NCI-H2227 (cell line): Measurements from ENCODE around the gene PITRM1.
"Not testable (repeated sequence)": the region's sequence is repeated elsewhere in the genome, so short reads cannot be mapped to it uniquely, and the experiment has no call there.

Source experiments
- DNase-seq: peaks from one replicate; lab custom pipeline; 2025; ENCODE audit not compliant: unreplicated experiment; lab: John Stamatoyannopoulos, UW

Gene PITRM1, protein sequence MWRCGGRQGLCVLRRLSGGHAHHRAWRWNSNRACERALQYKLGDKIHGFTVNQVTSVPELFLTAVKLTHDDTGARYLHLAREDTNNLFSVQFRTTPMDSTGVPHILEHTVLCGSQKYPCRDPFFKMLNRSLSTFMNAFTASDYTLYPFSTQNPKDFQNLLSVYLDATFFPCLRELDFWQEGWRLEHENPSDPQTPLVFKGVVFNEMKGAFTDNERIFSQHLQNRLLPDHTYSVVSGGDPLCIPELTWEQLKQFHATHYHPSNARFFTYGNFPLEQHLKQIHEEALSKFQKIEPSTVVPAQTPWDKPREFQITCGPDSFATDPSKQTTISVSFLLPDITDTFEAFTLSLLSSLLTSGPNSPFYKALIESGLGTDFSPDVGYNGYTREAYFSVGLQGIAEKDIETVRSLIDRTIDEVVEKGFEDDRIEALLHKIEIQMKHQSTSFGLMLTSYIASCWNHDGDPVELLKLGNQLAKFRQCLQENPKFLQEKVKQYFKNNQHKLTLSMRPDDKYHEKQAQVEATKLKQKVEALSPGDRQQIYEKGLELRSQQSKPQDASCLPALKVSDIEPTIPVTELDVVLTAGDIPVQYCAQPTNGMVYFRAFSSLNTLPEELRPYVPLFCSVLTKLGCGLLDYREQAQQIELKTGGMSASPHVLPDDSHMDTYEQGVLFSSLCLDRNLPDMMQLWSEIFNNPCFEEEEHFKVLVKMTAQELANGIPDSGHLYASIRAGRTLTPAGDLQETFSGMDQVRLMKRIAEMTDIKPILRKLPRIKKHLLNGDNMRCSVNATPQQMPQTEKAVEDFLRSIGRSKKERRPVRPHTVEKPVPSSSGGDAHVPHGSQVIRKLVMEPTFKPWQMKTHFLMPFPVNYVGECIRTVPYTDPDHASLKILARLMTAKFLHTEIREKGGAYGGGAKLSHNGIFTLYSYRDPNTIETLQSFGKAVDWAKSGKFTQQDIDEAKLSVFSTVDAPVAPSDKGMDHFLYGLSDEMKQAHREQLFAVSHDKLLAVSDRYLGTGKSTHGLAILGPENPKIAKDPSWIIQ

DNA sequence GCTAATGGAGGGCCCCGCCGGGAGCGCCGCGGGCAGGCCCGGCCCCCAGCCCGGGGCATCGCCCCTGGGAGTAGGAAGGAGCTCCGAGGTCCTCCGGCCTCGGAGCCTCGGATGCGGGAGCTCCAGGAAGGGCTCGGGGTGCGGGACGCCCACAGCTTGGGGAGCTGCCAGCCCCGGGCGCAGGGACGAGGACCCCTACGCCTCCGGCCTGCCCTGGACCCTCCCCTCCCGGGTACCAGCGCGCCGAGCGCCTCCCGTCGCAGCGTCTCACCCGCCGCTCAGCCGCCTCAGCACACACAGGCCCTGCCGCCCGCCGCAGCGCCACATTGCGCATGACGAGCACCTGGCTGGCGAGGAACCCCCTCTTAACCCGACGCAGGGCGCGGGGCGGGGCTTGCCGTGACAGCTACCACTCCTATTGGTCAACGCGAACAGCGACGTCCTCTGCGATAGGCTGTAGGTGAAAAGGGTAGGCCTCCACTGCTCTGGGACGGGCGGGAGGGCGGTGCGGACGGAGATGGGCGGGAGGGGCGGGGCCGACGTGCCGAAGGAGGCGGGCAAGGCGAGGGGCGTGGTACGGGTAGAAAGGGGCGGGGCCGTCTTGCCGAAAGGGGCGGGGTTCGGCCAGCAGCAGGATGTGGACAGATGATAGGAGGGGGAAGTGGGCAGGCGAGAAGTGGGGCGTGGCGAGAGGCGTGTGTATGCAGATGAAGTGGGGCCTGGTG lies at the start of gene PITRM1:
Gene PITRM1 (minus strand): TSS at position 337 of the 725 bp plus-strand sequence. CDS start 10 bp downstream, at position 327.
- DNase-seq, result peak; percentile 97

DNA sequence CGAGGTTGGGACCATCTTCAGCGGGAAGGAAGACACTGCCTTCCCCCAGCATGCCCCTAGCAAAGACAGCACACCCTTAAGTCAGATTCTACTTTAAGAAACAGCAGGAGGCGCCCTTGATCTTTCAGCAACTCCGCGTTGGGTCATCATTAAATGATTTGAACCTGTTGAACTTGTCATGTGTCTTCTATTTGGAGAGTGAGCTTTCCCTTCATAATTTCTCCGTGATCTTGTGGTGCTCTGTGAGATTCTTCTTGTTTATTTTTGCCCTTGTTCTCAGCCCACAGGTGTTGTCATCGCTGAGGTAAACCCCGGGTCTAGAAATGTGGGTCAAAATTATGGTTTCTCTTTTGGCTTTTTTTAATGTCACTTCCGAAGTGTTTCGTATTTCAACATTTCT lies 49.5 kb upstream of the PITRM1 start:
- no peak for DNase-seq

DNA sequence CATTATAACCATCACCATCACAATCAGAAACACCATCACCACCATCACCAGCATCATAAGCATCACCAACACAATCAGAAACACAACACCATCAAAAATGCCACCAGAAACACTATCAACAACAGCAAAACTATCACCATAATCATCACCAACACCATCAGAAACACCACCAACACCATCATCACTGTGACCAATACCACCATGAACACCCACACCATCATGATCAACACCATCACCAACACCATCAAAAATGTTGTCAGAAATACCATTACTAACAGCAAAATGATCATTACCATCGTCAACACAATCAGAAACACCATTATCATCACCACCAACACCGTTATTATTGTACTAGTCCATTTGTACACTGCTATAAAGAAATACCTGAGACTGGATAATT lies 49.0 kb upstream of the PITRM1 start:
- DNase-seq, result not testable (repeated sequence)

DNA sequence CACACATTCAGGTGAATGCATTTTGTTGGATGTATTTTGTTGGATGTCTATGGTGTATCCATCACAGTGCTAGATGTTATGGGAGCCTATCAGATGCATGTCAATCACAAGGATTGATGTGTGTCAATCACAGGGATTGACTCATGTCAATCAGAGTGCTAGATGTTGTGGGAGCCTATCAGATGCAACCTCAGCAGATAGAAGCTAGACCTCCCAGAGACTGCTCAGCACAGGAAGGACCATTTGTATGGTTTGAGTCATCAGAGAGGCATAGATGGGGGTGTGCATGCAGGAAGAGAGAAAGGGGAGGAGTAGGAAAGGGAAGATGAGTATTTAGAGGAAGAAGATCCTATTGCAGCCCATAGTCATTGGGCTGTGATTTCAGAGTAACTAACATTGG lies 48.3 kb upstream of the PITRM1 start:
- DNase-seq, result no peak

DNA sequence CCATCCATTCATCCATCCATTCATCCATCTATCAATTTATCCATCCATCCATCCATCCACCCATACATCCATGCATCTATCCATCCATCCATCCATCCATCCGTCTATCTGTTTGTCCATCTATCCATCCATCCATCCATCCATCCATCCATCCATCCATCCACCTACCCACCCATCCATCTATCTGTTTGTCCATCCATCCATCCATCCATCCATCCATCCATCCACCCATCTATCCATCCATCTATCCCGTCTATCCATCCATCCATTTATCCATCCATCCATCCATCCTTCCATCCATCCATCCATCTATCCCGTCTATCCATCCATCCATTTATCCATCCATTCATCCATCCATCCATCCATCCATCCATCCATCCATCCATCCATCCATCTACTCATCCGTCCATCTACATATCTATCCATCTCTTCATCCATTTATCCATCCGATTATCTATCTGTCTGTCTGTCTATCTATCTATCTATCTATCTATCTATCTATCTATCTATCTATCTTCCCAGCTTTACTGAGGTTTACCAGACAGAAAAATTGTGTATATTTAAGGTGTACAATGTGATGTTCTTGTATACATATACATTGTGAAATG lies 46.5 kb upstream of the PITRM1 start:
- not testable (repeated sequence) for DNase-seq

DNA sequence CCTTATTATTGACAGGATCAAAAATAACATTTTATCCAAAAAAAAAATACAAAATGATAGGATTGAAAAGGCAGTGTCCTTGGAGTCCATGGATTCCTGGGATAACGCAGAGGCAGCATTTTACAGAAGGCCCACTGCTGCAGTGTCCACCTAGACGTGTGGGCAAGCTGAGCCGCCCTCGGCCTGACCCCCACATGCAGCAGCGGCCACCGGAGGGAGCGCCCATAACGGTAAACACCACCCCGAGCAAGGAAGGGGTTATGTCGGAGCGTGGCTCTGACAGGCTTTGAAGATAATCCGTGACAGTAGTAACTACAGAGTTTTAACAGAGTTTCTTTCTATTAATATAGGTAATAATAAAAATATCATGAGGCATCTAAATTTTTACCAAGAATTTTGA lies 45.3 kb upstream of the PITRM1 start:
- DNase-seq, result no peak

DNA sequence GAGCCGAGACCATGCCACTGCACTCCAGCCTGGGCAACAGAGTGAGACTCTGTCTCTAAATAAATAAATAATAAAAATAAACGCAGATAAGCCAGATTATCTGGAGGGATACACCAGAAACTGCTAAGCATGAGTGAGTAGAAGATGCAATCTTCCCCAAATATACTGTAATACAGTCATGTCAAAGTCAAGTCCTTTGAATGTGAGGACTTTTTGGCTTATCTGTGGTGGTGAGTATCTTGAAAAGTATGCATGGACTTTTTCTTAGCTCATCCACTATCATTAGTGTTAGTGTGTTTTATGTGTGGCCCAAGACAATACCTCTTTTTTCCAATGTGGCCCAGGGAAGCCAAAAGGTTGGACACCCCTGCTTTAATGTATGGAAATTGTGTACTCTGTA lies 44.7 kb upstream of the PITRM1 start:
- no peak for DNase-seq

DNA sequence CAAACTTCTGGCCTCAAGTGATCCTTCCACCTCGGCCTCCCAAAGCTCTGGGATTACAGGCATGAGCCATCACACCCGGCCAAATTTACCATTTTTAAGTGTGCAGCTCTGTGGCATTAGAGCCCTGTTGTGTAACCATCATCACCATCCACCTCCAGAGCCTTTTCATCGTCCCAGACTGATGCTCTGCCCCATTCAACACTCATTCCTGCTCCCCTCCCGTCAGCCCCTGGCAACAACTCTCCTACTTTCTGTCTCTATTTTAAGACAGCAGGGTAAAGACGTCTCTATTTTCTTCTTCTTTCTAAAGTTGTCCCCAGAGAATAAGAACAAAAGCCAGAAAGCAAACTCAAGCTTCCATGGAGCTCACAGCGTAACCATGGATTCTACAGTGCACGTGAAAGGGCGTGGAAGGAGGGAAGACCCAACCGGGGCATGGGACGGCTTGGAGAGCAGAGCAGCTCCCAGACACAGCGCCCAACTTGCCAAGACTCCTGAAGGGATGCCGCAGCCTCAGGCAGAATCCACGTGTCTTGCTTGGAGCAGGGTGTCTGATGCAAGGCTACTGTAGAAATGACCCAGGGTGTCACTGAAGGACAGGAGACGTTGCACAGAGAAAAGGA lies 42.7 kb upstream of the PITRM1 start:
- no peak for DNase-seq

DNA sequence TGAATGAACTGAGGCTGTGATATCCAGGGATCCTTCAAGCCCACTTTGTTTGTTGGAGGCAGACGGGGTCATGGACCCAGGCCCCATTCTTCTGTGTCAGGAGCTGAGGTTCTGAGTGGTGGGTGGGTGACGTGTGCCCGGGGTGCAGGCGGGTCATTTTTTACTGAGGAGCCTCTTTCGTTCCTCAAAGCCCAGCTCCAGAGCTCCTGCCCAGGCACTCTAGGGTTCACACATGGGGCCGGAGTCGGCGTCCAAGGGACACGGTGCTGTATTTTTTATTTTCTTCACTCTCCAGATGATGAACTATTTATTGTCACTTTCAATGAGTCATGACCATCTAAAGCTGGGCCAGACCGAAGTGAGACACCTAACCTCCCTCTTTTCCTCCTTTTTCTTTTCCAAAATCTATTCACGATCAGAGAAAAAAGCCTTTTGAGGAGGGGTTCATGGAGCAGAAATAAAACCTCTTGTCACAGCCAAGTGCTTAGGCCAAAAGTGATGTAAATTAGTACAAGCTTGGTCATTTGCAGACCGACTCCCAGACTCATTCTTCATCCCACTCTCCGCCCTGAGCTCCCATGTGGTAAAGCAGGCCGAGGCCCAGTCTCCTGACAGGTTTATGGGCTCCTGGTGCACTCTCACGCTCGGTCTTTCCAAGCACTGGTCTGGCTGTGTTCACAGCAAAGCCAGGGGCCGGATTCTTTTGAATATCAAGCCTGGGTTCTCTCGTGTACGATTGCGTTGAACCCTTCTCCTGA lies 41.4 kb upstream of the PITRM1 start:
- no peak for DNase-seq

DNA sequence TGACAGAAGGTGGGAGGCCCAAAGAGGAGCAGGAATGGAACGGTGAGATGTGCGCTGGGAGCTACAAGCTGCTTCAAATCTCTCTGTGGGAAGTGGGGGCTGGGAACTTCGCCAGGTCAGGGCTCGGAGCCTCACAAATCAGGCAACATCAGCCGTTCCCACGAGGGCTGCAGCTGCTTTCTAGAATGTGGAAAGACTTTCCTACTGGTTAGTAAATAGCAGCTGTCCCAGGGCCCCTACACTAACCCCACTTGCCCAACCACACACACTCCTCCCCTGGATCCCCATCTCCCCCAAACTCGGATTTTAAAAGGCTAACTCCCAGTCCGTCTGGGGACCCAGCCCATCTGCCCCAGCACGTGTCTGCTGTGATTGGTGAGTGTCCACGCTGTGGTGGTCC lies 40.6 kb upstream of the PITRM1 start:
- no peak for DNase-seq

DNA sequence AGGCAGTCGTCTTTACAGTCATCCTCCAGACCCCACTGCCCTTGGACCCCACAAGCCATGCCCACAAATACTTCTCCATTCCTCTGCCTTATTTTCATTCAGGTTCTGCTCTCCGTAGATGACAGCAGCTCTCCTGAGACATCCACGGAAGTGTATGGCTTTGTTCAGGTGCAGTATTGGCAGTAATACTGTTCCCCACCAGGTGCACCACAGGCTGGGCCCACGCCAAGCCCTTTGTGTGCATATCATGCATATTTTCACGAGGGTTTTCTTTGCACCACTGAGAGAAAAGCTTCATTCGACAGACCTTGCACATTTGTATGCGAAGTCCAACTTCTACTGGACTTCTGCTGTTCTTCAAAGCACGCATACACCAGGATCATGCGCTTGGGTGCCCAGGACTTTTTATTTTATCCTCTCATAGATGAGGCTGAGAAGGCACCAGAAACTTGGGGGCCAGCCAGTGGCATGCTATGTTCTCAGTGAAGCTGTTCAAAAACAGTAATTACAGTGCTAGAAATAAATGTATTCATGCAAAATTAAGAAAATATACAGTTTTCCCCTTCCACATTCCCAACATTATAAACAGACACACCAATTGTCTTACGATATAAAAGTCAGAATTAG lies 37.8 kb upstream of the PITRM1 start:
- no peak for DNase-seq

DNA sequence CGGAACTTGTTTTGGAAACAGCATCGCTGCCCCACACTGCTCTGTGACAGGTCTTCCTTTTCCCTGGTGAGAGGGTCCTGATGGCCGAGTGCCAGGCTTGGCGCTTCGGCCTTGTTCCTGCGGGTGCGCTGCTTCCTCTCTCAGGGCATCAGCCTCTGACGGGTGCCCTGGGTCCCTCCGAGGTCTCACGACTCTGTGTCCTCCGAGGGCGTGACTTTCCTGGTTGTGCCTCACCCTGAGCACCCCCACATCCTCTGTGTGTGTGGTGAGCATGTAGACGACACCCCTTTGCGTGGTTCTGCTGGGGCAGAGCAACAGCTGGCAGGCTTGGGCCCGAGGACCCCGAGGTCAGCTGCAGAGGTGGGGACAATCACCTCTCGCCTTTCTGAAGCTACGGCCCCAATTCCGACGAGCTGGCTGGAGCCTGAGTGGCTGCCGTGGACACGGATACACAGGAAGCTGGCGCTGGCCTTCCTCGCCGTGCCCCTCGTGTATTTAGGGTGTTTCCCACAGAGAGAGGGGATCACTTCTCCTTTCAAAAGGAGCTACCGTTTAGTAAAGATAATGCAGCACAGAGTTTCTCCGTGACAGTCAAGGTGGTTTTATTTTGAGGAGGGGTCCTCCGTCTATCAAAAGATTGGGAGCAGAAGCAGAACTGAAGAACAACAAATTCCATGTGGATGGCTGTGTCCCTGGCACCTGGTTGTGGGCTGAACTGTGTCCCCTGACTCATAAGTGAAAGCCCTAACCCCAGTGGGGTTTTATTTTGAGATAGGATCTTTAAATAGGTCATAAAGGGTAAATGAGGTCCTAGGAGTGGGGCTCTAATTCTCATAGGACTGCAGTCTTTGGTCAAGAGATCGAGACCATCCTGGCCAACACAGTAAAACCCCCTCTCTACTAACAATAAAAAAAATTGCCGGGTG lies 36.2 kb upstream of the PITRM1 start:
- DNase-seq, result no peak

DNA sequence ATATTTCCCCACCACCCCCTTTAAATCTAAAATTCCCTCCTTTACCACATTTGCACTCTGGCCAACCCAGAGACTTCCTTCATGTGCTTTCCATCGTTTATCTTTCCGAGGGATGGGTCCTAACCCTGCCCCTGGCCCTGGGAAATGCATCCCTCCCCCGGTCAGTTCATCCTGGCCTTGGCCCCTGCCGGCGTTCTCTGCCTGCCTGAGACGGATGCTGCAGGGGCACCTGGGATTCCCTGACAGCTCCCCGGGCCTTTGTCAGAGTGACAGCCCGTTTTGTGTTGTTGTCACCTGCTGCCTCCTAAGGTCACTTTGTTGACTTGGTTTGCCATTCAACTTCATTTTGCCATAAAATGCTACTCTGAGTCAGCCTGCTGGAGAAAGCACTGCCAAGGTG lies 34.8 kb upstream of the PITRM1 start:
- DNase-seq, result no peak

DNA sequence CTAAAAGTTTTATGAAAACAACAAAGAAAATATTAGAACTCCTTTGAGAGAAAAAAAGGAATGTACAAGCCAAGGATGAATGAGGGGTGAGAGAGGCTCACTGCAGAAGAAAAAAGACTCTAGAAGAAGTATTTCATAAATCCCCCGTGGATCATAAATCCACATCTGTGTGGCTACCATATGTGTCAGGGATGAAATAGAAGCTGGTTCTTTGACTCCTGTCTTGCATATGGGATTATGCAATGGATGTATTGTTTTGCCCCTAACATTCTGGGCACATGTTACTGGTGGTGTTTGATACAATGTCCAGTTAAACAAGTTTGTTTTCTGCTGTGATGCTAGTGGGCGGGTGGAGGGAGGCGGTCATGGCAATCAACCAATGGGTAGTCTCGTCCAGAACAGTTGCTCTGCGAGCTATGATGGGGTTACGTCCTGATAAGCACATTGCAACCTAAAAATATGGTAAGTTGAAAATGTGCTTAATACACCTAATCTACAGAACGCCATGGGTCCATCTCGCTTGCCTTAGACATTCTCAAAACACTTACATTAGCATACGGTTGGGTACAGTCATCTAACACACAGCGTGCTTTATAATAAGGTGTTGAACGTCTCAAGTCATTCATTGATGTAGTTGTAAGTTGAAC lies 34.1 kb upstream of the PITRM1 start:
- DNase-seq, result no peak

DNA sequence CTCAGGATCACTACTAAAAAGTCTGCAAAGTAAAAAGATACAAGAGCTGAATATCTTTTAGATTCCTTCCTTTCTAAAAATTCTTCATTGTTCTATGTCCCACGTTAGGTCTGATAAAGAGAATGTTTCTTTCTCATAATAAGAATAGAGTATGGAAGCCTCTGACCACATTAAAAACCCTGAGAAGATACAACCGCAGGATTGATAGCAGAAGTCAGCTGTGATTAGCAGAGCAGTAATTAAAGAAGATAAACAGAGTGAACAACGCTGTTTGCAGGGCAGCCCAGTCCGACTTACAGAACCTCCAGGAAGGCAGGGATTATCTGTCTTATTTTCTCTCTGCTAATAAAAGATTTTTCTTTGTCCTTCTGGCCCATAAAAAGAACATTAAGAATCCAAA lies 31.4 kb upstream of the PITRM1 start:
- no peak for DNase-seq

DNA sequence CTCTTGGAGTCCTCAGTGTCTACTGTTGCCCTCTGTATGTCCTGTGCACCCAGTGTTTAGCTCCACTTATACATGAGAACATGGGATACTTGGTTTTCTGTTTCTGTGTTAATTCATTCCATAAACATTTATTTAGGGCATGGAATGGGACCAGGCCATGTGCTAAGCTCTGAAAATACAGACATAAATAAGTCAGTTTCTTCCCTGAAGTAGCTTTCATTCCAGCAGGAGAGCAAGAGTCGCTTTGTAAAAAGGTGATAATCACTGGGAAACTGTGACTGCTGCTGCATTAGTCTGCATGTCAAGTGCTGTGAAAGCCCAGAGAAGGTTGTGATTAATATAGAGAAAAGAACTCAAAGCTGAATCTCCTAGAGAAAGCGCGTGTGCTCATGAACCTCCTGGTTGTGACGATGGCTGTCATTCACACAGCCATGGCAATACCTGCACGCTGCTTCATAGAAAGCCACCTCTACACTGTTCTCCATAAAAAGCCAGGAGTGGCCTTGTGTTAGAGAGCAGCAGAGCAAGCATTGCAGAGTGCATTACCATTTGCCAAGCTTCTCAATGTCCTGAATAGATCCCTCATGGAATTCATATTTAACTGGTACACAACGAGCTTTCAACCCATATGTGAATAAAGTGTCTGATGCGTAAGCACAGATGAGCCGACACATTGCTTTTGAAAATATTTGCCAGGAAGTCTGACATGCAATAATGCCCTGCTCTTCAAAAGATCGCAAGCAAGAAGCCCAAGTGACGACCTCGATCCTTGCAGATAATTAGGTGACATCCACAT lies 30.6 kb upstream of the PITRM1 start:
- DNase-seq, result no peak

DNA sequence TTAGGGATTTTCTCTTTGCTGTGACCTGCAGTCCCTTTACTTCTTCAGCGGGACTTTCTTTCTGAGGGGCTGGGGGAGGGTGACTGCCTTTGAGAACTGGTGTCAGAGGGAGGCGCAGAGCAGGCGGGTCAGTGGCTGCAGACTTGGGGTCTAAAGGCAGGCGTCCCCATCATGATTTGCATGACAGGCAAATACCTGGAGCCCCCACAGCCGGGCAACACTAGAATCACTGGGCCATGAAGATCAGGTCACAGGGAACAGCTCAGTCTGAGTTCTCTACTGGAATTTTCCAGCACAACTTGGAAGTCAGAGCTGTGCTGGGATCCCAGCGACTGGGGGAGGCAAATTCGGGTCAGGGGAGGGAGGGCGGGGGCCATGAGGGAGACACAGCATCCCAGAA lies 29.2 kb upstream of the PITRM1 start:
- DNase-seq, result no peak
